Measurements from ENCODE around the gene IQCH.
"Not testable (repeated sequence)": the region's sequence is repeated elsewhere in the genome, so short reads cannot be mapped to it uniquely, and the experiment has no call there.

The IQCH gene

DNA sequence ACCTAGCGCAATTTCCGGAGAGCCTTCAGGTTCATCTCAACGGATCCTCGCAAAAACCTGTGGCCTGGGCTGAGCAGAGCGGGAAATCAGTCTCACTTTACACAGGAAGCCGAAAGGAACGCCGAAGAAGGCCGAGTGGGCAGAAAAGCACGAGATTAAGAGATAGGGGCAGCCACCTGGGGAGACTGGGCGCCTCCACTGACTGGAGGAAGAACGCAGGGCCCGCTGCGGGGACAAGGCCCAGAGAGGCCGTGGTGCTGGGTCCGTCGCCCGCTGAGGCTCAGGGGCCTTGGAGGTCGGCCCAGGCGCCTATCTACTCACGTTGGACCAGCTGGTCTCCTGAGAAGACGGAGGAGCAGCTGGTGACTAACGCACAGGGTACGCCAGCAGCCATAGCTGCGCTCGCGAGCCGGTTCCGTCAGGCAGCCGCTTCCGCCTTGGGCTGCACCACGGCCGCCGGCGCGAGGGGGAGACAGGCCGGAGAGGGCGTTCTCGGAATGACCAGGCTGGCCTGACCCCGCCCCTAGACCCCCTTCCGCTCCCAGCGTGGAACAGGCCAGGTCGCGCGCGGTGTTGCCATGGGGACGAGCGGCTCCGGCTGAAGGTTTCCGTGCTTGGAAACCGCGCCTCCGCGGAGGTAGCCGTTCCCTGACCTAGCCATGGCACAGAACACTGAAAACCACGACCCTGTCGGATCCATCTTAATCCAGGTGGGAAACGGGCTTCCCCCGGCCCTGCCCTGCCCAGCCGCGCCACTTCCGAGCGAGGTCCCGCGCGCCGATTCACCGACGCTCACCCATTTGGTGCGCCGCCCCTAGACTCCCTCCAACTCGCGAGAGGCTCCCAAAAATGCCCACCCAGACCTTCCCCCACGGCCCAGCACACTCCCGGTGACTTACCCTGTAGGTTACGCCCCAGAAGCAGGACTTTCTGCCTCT, at the start of gene IQCH, which contains the start of gene AAGAB:
Gene IQCH, plus strand, starts transcription at position 549 of the 938 bp plus-strand sequence. Its CDS starts 111 bp downstream, at position 660.
Gene AAGAB, minus strand, starts transcription at position 424 of the 938 bp plus-strand sequence. Its CDS starts 30 bp downstream, at position 394.
- DNase-seq, result peak; percentile 98

DNA sequence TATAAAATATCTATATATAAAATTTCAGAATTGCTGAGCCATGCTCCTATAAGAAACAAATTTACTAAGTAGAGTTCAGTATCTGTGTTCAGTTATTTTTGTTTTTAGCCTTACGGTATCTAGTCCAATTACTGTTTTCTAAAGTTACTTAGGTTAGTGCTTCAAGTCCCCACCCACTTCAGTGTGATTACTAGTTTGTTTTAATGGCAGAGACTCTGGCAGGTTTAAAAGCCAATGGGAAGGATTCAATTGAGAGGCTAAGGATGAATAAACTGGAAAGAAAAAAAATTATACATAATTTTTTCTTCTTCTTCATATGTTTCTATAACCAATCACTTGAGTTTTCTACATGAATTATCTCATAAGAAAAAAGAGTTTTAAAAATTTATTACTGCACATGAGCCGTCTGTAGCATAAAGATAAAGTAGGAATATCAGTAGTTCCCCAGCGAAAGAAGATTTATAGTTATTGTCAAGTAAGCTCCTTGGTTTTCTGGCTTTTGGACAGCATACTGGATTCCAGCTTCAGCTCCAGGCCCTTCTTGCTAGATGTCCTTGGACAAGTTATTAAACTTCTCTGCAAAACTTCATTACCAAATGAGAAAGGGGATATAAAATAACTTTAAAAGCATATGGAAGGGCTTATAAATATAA, 46.9 kb upstream of the IQCH start:
- DNase-seq, result no peak

DNA sequence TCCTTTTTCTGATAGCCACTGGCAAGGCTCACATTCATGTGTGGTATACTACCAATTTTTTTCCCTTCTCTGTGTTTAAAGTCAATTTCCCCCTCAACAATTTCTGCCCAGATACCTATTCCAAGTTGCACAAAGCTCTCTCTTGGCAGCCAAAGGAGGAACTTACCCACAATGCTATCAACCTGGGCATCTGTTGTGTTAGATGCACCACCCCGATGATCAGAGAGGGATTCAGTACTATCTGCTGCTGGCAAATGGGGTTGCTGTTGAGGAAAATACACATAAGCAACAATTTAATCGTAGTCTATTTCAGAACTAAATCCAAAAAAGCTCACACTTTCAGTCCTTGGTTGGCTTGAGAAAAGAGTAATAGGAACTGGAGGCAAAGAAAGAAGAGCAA, 46.2 kb upstream of the IQCH start:
- DNase-seq, result no peak

DNA sequence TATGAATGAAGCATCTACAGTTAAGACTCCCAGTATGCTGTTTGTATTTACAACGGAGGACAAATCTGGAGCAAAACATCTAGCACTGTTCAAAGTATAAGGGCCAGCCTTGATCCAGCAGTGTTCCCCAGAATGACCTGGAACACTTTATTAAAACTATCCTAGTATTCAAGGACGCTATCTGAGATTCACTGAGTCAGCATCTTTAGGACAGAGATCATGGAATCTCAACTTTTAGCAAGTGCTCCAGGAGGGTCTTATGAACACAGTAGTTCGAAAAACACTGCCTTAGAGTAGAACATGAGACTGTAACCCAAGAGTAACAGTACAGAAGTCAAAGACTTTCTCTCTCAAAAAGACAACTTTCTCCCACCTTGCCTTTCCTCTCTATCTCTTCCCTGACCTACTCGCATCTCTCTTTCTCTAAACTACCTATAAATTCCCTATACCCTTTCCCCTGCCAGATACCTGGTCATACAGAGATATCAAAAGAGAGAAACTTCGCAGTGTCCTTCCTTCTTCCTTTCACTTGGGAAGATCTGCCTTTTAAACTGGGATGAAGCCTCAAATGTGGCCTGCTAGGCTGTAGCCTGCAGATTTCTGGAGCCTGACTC, 43.9 kb upstream of the IQCH start:
- DNase-seq, result no peak

DNA sequence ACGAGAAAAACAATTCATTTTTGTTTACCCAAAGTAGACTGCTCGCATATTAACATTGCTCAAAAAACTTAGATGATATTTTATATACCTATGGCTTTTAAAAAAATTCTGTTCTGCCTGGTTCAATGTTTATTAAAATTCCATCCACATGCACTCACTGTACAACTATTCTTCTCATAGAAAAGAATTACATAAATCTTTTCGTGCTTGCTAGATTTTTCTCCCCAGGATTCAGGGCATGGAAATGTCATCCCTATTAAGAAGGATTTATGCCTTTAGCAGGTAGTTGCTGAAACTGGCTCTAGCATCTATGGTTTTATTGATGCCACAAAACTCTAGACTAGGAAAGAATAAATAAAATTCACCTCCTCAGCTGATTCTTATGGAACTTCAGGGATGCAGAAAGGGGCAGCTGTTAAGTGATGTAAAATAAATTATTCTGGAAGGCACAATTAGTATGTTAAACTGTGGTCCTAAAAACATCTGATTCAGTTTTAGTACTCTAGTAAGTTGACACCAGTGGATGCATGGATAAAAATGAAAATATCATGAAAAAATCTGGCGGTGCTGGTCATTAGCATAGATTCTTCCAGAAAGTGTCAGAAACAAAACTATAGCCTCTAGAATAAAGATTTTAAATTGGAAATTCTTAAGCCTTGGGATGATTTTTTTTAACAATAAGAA, 41.8 kb upstream of the IQCH start:
- no peak for DNase-seq

DNA sequence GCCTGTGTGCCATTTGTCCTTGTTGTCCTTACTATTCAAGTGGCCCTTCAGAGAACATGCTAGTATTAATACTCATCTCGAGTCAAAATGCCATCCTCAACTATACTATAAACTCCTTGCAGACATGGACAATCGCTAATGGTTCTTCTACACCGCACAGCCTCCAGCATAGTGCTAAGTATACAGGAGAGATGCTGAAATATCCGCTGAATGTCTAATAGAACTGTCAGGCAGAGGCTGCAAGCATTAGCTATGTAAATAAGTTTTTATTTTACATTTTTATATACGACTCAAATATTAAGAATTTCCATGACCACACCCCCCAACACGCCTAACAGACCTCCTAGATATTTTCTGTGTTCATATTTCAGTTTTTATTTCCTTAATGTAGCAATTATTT, 39.5 kb upstream of the IQCH start:
- no peak for DNase-seq

DNA sequence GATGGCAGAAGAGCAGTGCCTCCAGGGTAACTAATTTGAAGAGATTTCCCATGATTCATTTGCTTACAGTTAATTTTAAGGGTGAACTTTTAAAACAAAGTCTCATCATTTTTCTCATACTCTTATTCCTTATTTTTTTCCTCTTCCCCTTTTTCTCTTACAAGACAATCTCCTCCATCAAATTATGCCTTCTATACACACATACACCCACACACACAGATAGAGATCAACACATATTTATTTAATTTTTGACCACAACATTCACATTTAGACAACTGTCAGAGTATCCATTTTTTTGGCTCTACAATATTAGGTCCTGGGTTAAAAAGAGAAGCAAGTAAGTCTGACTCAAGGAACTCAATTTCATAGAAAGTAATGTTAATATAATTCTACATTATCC, 37.7 kb upstream of the IQCH start:
- DNase-seq, result no peak

DNA sequence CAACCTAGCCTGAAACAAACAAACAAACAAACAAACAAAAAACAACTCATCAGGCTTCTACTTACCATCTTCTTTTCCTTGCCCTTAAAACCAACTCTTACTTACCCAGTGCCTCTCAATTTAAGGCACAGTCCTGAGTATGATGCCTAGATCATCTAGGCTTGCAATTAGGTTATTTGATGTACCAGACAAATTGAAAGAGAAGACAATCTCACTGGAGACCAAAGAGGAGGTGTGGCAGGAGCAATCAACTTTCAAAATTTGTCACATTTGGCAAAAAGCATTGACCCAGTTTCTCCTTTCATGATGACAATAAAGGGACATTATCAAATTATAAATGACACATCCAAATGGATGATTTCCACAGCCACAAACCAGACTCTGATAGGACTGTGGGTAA, 36.2 kb upstream of the IQCH start:
- DNase-seq, result no peak

DNA sequence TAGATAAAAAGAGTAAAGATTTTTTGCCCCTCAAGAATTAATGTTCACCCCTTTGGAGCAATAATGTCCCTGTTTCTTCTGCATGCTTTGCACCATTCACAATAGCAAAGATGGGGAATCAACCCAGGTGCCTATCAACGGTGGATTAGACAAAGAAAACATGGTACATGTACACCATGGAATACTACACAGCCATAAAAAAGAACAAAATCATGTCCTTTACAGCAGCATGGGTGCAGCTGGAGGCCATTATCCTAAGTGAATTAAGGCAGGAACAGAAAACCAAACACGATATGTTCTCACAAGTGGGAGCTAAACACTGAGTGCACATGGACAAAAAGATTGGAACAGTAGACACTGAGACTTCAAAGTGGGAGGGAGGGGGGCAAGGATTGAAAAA, 35.3 kb upstream of the IQCH start:
- no peak for DNase-seq

DNA sequence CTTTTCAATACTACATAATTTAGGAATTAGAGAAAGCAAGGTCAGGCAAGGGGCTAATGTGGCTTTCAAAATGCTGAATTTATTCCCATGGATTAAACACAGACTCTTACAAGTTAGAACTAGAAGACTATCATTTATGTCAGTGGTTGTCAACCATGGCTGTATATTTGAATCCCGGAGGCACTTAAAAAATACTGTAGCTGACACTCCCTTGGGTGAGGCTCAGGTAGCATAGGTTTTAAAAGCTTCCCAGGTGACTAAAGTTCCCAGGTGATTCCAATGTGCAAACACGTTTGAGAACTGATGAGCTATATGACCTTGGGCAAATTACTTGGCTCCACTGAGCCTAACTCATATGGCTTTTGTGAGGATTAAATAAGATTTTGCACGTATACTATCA, 29.7 kb upstream of the IQCH start:
- DNase-seq, result no peak

DNA sequence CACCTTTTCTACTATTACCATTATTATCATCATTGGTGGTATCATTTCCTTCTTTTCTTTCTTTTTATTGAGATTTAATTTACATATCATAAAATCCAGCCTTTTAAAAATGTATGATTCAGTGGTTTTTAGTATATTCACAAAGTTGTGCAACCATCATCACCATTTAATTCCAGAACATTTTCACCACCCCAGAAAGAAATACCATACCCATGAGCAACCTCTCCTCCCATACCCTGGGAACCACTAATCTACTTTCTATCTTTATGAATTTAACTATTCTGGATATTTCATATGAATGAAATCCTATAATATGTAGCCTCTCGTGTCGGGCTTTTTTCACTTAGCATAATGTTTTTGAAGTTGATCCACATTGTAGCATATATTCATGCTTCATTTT, 29.2 kb upstream of the IQCH start:
- peak; percentile 77 for DNase-seq

DNA sequence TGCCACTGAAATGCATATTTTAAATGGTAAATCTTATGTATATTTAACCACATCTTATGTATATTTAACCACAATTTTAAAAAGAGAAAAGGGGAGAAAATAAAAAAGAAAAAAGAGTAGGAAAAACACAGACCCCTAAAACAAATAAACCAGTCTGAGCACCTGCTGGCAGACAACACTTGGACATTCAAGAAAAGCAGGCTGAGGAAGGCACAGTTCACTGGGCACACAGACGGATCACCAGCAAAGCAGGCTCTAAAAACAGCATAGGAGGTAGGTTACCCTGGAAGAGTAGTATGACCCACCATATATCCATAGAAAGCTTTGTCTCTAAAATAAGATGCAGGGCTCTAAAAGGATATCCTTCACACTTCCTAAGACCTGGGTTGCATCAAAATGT, 27.2 kb upstream of the IQCH start:
- no peak for DNase-seq

DNA sequence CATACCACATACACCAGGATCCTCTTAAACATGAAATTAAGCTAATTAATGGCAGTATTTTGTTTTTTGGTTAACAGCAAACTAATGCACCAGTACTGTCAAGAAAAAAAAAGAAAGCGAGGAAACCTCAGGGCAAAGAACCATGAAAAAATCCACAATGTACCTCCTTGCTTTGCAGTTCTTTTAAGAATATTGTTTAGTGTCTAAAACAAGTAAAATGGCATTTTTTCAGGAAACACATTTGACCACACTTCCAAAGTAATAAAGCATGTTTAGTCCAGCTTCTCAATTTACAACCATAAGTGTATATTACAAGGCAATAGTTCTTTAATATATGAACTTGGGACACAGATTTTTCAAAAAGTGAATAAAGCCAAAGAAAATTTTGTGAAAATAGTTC, 26.7 kb upstream of the IQCH start:
- DNase-seq, result no peak

DNA sequence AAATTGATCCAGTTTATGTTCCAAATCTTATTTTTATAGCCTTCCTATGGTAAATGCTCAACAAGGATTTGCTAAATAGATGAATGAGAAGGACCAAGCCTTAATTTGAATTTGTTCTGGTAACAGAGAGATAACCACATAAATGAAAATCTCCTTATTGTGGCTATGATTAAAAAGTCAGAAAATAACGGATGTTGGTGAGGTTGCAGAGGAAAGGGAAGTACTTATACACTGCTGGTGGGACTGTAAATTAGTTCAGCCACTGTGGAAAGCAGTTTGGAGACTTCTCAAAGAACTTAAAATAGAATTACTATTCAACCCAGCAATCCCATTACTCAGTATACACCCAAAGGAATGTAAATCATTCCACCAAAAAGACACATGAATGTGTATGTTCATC, 26.3 kb upstream of the IQCH start:
- no peak for DNase-seq

DNA sequence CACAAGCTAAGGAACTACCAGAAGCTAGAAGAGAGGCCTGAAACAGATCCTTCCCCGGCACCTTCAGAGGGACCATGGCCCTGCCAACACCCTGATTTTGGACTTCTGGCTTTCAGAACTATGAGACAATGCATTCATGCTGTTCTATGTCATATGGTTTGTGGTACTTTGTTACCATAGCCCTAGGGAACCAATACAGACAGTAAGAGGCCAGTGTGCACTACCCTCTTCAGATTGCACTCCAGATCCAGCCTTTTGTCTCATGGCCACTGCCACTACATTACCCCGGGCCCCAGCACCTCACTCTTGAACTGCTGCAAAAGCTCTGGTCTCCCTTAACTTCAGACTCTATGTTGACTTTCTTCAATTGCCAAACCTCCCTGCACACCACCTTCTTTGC, 24.1 kb upstream of the IQCH start:
- DNase-seq, result no peak

DNA sequence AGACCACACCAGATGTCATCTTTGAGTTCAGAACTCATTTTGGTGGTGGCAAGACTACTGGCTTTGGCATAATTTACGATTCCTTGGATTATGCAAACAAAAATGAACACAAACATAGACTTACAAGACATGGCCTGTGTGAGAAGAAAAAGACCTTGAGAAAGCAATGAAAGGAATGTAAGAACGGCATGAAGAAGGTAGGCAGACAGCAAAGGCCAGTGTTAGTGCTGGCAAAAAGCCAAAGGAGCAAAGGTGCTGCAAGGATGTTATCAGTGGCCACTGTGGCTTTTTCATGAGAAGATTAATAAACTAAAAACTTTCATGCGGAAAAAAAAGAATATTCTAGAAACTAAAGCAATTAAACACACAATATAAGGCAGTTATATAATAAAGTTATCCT, 22.0 kb upstream of the IQCH start:
- no peak for DNase-seq

DNA sequence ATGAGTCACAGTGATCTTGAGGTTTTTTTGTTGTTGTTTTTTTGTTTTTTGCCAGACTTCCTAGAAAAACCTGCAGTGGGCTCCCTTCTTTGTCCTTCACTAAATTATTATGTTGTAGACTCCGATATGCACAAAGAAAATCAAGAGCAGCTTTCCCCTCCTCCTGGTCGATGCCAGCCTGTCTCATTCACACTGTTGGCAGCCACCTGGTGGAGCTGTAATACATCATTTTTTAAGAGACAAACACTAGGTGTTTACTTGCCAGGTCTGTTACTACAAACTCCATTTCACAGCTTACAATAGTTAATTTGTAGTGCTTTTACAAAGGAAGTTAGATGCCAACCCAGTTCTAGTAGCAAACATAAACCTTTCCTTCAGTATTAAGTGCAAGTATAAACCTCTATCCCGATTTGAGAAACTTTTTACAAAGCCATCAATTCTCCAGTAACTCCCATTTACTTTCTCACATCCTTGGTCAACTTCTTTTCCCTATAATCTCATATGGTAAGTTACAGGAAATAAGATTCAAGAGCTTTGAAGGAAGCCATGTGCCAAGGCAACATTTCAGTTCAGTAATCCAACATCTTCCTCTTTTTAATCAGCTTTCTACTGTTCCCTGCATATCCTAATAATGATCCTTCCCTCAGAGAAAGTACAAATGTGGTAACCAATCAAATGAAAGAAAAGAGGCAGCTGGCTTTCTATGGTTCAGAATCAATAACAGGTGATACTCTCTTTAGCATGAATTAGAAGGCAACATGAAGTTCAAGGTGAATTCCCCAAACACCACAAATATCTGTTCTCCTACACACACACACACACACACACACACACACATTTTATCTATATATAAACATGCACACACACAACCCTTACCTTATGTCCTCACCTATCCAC, 14.1 kb upstream of the IQCH start:
- no peak for DNase-seq

DNA sequence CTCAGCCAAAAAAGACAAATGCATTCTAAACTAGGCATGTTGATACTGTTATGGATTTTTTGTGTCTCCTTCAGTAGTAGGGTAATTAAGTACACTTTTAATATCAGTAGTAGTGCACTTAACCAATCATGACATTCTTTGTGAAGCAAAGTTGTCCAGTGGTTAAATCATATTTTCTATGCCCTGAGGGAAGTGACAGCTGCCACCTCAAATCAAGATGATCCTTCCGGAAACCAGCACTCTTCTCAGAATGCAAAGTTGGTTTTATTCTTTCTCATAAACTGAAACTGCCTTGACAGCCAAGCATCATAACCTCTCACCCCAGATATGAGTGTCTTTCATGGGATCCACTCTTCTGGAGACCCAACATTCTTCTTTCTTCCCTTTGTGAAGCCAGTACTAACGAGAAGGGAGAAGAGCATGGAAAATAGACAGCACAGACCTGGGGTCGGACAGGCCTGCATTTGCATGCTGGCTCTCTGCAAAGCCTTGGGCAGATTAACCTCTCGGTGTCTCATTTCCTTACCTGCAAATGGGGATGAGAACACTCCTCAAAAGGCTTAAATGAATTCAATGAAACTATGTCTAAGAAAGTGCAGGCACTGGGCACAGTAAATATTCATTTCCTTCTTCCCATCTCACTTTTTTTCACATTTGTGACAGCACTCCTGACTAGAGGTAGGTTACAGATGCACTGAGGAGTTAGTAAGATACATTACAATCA, 13.3 kb upstream of the IQCH start:
- DNase-seq, result no peak

DNA sequence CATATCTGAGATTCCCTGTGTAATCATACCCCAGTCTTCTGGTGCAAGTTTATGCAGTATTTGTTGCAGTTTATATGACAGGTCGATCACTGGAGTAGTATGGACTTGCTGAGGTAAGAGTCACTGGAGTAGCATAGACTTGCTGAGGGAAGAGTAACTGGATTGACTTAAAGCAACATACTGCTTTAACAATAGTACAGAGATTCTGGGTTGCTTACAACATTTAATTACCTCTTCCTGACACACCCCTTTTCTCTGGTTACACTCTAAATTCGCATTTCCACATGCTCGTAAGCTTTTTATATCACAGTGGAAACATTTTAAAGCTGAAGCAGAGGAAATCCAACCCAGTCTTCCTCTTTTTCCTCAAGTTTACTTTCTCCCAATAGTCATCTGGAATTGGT, 11.9 kb upstream of the IQCH start:
- no peak for DNase-seq

DNA sequence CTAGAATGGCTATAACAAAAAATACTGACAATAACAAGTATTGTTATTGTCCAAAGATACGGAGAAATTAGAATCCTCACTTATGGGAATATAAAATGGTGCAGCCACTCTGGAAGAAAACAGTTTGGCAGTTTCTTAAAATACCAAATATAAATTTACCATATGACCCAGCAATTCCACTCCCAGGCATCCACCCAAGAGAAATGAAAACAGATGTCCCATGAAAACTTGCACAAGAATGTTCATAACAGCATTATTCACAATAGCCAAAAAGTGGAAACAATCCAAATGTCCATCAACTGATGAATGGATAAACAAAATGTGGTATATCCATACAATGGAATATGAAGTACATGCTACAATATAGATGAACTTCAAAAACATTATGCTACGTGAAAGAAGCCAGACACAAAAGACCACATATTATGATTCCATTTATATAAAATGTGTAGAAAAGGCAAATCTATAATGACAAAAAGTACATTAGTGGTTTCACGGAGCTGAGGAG, 9.6 kb upstream of the IQCH start:
- DNase-seq, result peak; percentile 47

DNA sequence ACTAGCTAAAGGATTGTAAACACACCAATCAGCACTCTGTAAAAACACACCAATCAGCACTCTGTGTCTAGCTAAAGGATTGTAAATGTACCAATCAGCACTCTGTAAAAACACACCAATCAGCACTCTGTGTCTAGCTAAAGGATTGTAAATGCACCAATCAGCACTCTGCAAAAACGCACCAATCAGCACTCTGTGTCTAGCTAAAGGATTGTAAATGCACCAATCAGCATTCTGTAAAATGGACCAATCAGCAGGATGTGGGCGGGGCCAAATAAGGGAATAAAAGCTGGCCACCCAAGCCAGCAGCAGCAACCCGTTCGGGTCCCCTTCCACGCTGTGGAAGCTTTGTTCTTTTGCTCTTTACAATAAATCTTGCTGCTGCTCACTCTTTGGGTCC, 8.0 kb upstream of the IQCH start:
- not testable (repeated sequence) for DNase-seq
